NCI-H460 (cell line): Measurements from ENCODE around the gene ST6GALNAC6. TPM values are rescaled to one million over a fixed set of nuclear protein-coding genes. Genes with fewer than 3 reads are reported as not detected.

Experiments
- DNase-seq: peaks from one replicate; pipeline ENCODE4 v3.0.0-alpha.2; 2016; ENCODE audit warnings: low read depth; ENCODE audit errors: extremely low read depth
- total RNA-seq: library from RNA; depleted of rRNA; stranded (reverse); fragments of >200 nt; shearing (Covaris generic); gene quantifications from 2 replicates; pipeline ENCODE4 v1.2.3, GENCODE V29; 2014

Gene ST6GALNAC6
- total RNA-seq, 1 experiment from 2014 or later = 12.8 TPM

DNA sequence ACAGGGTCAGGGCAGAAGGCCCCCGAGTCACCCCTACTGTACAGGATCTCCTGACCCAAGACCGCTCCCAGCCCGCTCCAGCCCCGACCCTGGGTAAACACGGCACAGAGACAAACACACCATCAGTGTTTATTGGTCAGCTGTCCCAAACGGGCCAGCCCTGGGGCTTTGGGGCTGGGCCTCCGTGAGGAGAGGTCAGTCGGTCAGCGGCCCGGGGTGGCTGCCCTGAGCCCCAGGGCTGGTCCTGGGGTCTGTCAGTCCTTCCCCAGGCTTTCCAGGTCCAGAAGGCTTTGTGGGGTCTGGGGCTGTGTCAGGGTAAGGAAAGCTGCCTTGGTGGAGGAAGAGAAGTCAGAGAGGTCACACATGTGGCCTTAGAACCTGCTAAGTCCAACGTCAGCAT, 35.6 kb upstream of the ST6GALNAC6 start:
- no peak for DNase-seq

- DNase-seq = no peak
Observed at GRCh38 chr9:127934248-127934647, 34.8 kb upstream of the ST6GALNAC6 start.

GRCh38 chr9:127931092-127931881, 31.9 kb upstream of the ST6GALNAC6 start:
- DNase-seq = peak; percentile 55

GRCh38 chr9:127930231-127931091, 31.1 kb upstream of the ST6GALNAC6 start, which contains the start of gene PIP5KL1:
TSS of gene PIP5KL1 (minus strand) at chr9:127930777. CDS start at chr9:127930752, 25 bp downstream.
- DNase-seq = peak; percentile 81

- DNase-seq = no peak
Observed at GRCh38 chr9:127929625-127929979, 30.2 kb upstream of the ST6GALNAC6 start.

DNA sequence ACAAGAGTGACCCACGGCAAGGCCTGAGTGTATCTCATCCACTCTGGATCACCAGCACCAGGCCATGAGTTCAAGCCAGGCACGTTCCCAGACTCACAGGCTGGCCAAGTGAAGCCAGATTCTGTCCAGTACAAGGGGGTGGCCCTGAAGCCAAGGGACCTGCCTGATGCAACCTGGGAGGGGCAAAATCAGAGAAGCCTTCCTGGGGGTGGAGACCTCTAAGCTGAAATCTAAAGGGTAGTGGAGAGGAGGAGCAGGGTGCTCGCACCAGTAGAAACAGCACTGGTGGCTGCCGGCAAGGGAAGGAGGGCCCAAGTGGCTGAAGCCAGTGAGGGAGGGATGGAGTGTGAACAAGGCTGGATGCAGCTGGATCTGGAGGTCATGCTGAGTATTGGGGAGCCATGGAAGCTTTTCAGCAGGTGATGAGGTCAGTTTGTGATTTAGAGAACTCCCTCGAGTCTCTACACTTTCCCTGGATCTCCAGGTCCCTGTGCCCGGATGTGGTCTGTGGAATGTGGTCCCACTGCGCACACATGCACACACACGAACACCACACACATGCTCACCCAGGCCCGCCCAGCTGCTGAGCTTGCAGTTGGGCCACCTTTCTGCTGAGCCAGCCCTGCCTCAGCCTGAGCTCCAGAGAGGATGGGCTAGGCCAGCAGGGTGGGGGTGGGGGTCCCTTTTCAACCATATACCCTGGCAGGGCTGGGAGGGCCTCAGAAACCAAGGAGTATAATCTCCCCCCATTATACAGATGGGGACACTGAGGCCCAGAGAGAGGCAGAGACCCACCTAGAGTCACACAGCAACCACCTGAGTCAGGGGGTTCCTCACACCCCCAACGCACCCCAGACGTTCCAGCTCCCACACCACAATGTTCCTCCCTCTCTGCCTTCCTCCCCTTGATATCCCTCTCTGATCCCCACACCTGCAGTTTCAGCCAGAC, 29.5 kb upstream of the ST6GALNAC6 start:
- no peak for DNase-seq

GRCh38 chr9:127927988-127928675, 28.7 kb upstream of the ST6GALNAC6 start:
- no peak for DNase-seq

GRCh38 chr9:127927201-127927987, 28.0 kb upstream of the ST6GALNAC6 start:
- no peak for DNase-seq

DNA sequence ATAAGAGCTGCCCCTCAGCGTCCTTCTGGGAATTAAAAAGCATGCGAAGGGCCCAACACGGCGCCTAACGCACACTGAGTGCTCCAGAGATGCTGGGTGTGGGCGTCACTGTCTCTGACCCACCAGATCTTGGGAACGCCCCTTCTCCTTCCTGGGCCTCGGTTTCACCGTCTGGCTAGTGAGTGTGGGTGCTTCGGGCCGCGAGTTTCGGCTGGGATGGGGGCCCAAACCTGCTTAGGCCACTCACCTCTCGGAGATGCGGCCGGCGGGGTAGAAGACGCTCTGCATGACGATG, 27.4 kb upstream of the ST6GALNAC6 start:
- DNase-seq = no peak

GRCh38 chr9:127925959-127926905, 26.8 kb upstream of the ST6GALNAC6 start:
- no peak for DNase-seq

DNA sequence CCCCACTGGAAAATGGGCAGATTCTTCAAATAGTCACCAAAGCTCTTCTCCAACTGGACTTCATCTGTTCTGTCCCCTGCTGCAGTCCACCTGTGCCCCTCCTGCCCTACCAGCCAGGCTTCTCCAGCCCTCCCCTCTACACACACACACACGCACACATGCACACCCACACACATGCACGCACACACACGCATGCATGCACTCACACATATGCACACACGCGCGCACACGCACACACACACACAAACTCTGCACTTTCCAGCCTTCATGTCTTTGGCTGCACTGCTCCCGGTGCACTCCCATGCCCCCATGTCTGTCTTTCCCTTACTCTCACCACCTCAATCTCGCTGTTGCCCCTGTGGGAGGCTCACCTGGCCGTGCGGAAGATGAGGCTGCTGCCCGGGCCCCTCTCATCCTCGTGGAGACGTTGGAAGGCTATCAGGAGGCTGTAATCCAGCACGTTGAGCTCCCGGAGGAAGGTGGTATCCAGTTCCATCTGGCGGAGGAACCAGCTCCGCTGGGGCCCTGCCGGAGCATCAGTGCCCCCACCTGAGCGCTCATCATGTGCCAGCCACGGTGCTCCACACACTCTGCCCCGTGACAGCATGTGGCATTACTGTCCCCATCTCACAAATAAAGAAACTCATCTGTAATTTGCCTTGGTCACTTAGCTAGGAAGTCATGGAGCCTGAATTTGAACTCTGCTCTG, 25.5 kb upstream of the ST6GALNAC6 start:
- no peak for DNase-seq

DNA sequence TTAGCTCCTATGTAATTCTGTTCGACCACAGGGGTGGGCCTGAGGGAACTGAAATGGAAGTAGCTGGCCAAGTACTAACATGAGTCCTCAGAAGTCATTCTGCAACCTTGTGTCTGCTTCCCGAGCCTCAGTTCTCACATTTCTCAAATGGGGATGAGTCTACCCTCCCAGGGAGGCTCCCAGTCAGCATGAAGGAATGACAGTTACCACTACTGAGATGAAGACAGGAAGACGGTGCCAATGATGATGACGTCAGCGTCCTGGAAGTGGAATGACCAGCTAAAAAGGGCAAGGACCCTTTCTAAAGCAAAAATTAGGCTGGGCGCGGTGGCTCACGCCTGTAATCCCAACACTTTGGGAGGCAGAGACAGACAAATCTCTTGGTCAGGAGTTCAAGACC, 24.4 kb upstream of the ST6GALNAC6 start:
- no peak for DNase-seq

- no peak for DNase-seq
Observed at GRCh38 chr9:127923046-127923445, 23.6 kb upstream of the ST6GALNAC6 start.

GRCh38 chr9:127921557-127922120, 22.2 kb upstream of the ST6GALNAC6 start:
- DNase-seq = no peak

GRCh38 chr9:127920794-127921193, 21.4 kb upstream of the ST6GALNAC6 start:
- DNase-seq = no peak

- DNase-seq = peak; percentile 98
Observed at GRCh38 chr9:127919253-127919815, 19.9 kb upstream of the ST6GALNAC6 start.
